Measurements from ENCODE around the gene LCLAT1. TPM values are rescaled to one million over a fixed set of nuclear protein-coding genes. Genes with fewer than 3 reads are reported as not detected.
"Not testable (repeated sequence)": the region's sequence is repeated elsewhere in the genome, so short reads cannot be mapped to it uniquely, and the experiment has no call there.

Gene LCLAT1
- total RNA-seq, 2 donors from 2014 or later: 18.0 to 20.6 TPM

GRCh38 chr2:30503695-30504052, 56.6 kb downstream of the LCLAT1 start:
- DNase-seq: no peak
- intact Hi-C loops (cut with DNase I, micrococcal nuclease): no loop called here
- no peak for ATAC-seq

GRCh38 chr2:30504731-30505130, 57.7 kb downstream of the LCLAT1 start:
- ATAC-seq: no peak
- no peak for DNase-seq
- intact Hi-C loops (cut with DNase I, micrococcal nuclease): no loop called here

DNA sequence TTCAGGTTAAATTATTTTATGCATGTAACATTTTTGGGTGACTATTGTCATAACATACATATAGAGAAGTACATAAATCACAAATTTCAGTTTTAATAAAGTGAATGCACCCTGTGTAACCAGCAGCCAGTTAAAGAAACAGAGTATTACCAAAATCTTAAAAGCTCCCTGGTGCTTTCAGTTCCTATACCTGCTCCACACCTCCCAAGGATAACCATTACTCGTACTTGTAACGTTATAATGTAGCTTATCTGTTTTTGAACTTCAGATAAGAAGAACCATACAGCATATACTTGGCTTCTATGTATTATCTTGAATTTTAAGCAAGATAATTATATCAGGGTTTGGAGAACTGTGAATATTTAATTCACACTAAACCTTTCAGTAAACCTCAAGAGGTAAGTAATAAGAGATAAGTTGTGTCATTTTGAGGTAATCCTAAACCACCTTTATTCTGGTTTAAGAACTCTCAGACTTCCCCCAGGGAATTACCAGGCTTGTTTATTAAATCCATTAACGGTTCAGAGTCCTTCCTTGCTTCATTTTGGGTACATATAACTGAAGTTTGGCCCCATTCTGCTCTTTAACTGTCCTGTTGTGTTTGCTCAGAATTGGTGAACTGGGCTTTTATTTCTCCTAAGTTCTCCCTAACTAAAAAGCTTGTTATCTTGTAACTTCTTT, 58.6 kb downstream of the LCLAT1 start:
- ATAC-seq: no peak
- intact Hi-C loops (cut with DNase I, micrococcal nuclease): no loop called here
- no peak for DNase-seq

- intact Hi-C loops (cut with DNase I, micrococcal nuclease); ATAC-seq; DNase-seq: not testable (repeated sequence)
Measured at GRCh38 chr2:30507460-30507859, 60.4 kb downstream of the LCLAT1 start.

DNA sequence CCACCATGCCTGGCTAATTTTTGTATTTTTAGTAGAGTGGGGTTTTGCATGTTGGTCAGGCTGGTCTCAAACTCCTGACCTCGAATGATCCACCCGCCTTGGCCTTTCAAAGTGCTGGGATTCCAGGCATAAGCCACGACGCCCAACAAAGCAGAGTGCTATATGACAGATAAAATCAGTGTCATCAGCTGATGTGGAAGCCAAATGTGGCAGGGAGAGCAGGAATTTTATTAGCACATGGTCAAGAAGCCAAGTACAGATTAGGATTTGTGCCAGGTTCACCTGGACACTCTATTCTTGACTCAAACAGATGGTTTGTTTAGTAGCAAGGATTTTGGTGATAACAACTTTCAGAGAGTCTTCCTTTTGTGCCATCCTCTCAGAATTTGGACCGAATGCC, 62.7 kb downstream of the LCLAT1 start:
- DNase-seq (no peak), ATAC-seq (no peak)
- intact Hi-C loops (cut with DNase I, micrococcal nuclease): no loop called here

GRCh38 chr2:30510409-30510808, 63.4 kb downstream of the LCLAT1 start:
- no peak for ATAC-seq
- intact Hi-C loops (cut with DNase I, micrococcal nuclease): no loop called here

GRCh38 chr2:30511122-30512083, 64.4 kb downstream of the LCLAT1 start:
- ATAC-seq (peak; percentile 37), DNase-seq (no peak)
- intact Hi-C loops (cut with DNase I, micrococcal nuclease): no loop called here

More at GRCh38 chr2:30510409-30510808, 63.4 kb downstream of the LCLAT1 start:
- DNase-seq: no peak

GRCh38 chr2:30512243-30512886, 65.3 kb downstream of the LCLAT1 start:
- no peak for ATAC-seq
- no peak for DNase-seq
- intact Hi-C loops (cut with DNase I, micrococcal nuclease): no loop called here

DNA sequence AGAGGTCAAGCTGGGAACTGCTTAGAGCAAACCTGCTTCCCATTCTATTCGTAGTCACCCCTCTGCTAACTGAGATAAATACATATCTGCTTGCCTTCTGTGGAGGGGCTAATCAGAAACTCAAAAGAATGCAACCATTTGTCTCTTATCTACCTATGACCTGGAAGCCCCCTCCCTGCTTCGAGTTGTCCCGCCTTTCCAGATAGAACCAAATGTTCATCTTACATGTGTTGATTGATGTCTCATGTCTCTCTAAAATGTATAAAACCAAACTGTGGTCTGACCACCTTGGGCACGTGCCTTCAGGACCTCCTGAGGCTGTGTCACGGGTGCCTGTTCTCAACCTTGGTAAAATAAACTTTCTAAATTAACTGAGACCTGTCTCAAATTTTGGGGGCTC, 66.6 kb downstream of the LCLAT1 start:
- intact Hi-C loops (cut with DNase I, micrococcal nuclease); DNase-seq; ATAC-seq: not testable (repeated sequence)

DNA sequence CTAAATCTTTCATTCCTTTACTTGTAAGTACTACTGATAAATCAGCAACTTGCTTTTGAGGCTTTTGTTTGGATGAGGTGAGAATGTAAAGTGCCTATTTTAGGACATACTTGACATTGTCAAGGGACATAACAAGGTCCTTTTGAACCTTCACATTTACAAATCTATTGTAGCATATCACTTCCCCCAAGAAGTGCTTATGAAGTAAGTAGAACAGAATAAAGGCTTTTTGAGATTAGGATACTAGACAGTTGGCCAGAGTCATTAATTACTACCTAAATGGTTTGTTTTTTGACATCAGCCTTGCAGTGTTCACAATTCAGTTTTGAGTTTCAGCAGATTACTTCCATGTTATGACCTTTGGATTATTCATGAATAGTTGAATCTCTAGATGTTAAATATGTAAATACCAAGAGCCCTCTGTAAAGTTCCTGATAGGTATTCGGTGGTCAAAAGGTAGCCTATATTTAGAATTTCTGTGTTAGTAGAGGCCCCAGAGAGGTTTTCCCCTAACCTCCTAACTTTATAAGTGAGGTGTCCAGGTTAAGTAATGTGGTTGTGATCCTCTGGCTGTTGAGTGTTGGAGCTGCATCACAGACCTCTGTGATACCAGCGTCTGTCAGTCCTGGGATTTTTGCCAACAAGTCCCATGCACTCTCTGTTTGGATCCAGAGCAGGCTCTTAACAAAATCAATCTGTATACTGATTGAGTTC, 67.2 kb downstream of the LCLAT1 start:
- intact Hi-C loops (cut with DNase I, micrococcal nuclease): no loop called here
- no peak for DNase-seq
- no peak for ATAC-seq

- ATAC-seq (no peak), DNase-seq (no peak)
- intact Hi-C loops (cut with DNase I, micrococcal nuclease): no loop called here
Measured at GRCh38 chr2:30514848-30515435, 67.9 kb downstream of the LCLAT1 start.

DNA sequence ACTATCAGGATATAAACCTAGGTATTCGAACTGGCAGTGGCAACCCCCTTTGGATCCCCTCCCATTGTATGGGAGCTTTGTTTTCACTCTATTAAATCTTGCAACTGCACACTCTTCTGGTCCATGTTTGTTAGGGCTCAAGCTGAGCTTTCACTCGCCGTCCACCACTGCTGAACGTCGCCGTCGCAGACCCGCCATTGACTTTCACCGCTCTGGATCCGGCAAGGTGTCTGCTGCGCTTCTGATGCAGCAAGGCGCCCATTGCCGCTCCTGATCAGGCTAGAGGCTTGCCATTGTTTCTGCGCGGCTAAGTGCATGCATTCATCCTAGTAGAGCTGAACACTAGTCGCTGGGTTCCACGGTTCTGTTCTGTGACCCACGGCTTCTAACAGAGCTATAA, 69.1 kb downstream of the LCLAT1 start:
- intact Hi-C loops (cut with DNase I, micrococcal nuclease): no loop called here
- DNase-seq: no peak
- no peak for ATAC-seq

GRCh38 chr2:30519796-30520195, 72.8 kb downstream of the LCLAT1 start:
- ATAC-seq: no peak
- intact Hi-C loops (cut with DNase I, micrococcal nuclease): no loop called here
- DNase-seq: no peak

- intact Hi-C loops (cut with DNase I, micrococcal nuclease): no loop called here
- DNase-seq (no peak), ATAC-seq (no peak)
Measured at GRCh38 chr2:30522421-30522820, 75.4 kb downstream of the LCLAT1 start.

DNA sequence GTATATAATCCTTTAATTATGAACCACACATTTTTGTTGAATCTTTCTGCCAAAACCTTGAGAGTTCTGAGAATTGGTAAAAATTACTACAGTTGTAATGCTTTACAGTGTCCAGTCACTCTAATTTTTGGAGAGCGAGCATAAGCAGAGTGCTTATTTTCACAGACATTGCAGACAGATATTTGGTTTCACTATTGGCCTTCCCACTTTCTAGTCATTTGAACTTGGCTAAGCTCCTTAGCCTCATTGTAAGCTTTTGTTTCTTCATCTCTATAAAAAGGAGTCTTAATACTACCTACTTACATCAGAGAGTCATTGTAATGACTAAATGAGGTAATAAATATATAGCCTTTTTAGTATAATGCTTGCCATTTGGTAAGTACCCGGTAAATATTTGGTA, 80.4 kb downstream of the LCLAT1 start:
- no peak for ATAC-seq
- intact Hi-C loops (cut with DNase I, micrococcal nuclease): no loop called here

DNA sequence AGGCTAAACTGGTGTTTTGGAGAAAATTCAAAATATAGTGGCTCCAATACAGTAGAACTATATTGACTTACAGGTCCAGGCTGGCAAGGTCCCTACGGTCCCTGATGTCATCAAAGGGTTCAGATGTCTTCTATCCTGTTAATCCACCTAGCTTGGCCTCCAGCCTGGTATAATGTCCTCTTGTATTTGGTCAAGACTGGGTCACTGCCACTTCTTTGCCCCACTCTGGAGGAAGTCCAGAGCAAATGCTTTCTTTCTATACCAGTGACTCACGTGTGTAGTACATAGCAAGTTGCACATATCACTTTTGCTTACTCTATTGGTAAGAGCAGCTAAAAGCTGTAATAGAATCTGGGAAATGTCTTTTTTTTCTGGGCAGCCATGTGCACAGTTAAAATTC, 80.8 kb downstream of the LCLAT1 start:
- intact Hi-C loops (cut with DNase I, micrococcal nuclease): no loop called here
- ATAC-seq: no peak
- no peak for DNase-seq

More for the DNA sequence above, 80.4 kb downstream of the LCLAT1 start:
- no peak for DNase-seq

- ATAC-seq (no peak), DNase-seq (no peak)
Measured at GRCh38 chr2:30530346-30530745, 83.3 kb downstream of the LCLAT1 start.

GRCh38 chr2:30541680-30542079, 94.6 kb downstream of the LCLAT1 start:
- intact Hi-C loops (cut with DNase I, micrococcal nuclease): no loop called here
- ATAC-seq: no peak
- DNase-seq: no peak

More at GRCh38 chr2:30530346-30530745, 83.3 kb downstream of the LCLAT1 start:
- intact Hi-C loops (cut with DNase I, micrococcal nuclease): no loop called here

- intact Hi-C loops (cut with DNase I, micrococcal nuclease): no loop called here
- DNase-seq (no peak), ATAC-seq (no peak)
Measured at GRCh38 chr2:30545875-30546274, 98.8 kb downstream of the LCLAT1 start.

All from left colon (tissue), 2 donors.